HK-2 (cell line): ENCODE data around the gene MEIS2.
A peak's percentile ranks its signal among the peaks of the same experiment; 100 is the strongest.

Experiments used
- DNase-seq: peaks from one replicate; pipeline ENCODE4 v3.0.0-alpha.2; 2018; ENCODE audit not compliant: unreplicated experiment

Gene MEIS2

DNA sequence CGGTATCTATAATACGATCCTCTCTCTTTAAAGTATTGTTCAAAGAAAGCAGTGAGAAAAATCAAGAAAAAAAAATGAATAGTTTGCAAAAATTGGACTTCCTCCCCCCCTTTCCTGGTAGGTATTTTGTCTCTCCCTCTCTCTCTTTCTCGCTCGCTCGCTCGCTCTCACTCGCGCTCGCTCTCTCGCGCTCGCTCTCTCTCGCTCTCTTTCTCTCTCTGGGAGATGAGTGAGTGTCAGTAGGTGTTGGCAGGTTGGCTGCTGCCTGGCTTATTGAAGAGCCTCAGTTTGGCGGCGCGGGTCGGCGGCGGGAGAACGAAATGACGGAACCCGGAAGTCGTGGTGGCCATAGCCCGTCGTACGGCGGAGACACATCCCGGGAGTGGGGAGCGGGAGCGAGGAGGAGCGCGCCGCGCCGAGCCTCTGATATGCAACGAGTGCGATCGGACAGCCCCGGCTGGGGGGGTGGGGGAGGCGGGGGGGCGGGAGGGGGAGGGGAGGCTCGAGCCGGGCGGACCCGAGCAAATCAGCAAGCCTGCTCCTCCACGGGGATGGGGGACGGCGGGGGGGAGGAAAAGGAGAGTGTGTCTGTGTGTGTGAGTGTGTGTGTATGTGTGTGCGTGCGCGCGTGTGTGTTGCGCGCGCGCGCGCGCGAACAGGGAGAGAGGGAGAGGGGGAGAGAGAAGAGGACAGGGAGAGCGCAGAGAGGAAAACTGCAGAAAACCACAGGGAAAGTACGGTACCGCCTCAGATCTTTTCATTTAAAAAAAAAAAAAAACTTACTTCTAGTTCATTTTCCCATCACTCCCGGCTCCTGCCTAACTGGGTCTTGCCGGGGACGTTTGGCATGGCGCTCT is at the start of gene MEIS2:
MEIS2 (minus strand) TSS at position 441 of the 857 bp plus-strand sequence. CDS start 1,083 bp downstream, outside the sequence.
- peak; percentile 83 for DNase-seq

DNA sequence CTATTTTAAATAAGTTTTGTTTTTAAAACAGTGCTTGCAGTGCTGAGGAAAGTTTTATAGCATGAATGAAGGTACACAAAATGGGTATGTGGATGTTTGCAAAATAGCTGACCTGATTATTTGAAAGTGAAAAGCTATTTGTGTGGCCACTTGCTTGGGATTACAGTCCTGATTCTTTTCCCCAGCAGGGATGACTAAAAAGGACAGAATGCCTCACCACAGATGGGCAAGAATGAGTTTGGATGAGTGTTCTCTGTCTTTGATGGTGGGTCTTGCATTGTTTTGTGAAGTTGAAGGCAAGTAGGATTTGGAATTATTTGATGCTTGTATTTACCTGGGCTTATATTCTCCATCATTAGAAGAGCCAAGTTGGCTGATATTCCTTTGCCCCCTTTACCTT is 48.8 kb upstream of the MEIS2 start:
- DNase-seq = no peak

DNA sequence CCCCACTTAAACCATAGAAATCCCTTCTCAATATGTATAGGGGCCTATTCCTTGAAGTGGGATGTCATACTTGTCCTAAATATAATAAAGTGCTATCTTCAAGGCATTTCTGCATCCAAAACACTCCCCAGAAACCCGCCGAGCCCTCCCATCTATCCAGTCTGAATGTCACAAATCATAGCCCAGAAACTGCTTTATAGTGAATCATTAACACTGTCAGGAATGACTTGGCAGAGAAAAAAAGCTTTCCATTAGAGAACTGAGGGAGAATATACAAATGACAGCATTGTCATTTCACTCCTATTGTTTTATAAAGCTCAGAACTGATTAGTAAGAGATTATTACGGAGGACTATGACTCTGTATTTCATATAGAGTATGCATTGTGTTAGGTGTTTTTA is 48.4 kb upstream of the MEIS2 start:
- no peak for DNase-seq

DNA sequence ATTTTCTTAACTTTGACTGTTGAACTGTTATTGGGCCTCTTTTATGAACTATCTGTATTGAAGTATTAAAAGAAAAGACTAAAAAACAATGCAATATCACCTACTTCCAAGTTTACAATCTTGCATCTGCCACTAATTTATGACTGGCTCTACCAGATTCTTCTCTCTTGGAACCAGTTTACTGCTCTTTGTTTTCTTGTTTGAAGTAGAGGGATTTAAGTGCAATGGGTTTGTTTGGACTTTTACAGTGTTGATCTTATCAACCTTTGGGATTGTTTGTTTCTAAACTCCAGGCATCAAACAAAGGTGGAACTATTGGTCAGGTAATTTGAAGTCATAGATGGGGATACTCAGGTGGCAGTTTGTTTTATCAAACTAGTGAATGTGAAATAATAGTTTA is 43.0 kb upstream of the MEIS2 start:
- no peak for DNase-seq

DNA sequence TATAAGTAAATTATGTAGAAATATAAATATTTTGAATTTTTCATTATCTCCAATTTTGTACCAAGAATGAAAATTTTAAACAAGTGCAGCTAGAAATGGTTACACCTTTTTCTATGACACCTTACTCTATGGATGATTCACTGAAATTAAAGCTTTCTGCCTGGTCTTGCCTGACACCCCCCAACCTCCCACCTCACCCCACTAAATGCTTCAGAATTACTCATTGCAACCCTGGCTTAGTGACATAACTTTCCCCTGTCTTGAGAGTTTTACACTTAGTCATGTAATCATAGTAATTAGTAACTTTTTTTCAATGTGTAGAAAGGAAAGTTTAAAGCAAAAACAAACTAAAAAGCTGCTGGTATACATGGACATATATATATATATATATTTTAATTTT is 42.0 kb upstream of the MEIS2 start:
- peak; percentile 5 for DNase-seq

DNA sequence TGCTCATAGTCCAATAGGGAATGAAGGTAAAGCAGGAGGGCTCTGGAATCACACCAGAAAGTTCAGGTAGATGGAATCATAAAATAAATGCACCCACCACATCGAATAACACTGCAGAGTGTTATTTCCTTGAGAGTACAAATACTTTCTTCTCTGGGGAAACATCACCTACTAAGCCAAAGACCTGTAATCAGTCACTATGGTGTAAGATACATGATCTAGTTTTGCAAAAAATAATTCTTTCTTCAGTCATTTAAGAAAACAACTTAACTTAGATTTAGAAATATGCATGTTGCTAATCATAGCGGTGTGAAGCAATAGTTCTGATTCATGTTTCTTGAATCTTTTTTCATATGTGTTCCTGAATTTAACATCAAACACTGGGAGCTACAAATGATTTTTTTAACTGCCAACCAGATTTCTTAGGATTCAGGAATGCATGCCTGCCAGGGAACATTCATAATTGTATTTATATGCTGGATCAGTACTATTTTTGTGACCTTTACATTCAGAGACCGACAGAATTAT is 40.2 kb upstream of the MEIS2 start:
- DNase-seq = no peak

DNA sequence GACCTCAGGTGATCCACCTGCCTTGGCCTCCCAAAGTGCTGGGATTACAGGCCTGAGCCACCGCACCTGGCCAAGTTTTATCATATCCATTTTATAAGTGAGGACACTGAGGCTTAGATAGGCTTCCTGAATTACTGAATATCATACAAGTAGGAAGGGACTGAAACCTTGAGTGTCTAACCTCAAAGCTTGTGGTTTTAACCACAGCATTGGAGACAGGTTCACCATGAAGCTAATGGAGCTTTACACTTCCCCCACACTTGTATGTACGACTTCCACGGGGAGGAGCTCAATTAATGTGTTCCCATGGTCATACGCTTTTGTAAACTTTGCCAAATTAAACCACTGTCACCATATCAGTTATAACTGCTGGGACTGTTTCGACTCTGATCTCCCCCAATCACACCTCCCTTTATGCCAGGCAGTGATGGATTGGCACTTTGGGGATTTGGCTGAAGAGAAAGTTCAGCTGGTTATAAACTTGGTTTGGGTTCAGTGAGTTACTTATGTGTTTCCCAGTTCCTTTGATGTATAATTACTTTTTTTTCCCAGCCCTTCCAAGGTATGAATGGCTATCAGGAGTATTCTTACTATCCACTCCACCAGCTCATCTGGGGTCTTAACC is 38.4 kb upstream of the MEIS2 start:
- no peak for DNase-seq

DNA sequence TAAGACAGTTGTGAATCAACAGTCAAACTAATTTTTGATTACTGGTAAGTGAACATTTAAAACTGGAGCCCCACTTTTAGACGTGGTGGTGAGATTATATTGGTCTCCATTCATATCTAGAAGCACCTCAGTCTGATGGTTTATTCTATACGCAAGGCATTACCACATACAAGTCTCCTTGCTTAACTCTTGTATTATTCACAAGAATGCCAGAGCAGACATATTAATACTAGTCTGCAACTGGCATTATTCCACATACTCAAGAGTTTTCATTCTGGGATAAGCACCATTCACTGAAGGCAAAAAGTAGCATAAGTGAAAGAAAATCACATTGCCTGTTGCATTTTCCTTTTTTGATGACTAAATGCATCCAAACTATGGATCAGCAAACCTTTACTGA is 36.9 kb upstream of the MEIS2 start:
- no peak for DNase-seq

DNA sequence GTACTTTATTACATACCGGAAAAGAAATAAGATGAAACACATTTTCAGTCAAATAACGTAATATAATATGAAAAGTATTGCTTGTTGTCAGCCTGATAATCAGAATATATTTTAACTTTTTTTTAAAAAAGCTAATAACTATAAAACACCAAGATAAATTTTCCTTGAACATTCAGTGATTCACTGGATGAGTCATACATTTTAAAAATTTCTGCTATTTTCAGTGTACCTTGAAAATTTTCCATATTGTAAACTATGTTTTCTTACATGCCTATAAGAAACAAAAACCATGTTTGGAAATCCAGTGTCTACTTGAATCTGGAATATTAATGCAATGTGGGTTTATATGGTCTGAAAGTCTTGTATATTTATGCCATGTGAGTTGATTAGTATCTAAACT is 36.3 kb upstream of the MEIS2 start:
- DNase-seq = no peak

DNA sequence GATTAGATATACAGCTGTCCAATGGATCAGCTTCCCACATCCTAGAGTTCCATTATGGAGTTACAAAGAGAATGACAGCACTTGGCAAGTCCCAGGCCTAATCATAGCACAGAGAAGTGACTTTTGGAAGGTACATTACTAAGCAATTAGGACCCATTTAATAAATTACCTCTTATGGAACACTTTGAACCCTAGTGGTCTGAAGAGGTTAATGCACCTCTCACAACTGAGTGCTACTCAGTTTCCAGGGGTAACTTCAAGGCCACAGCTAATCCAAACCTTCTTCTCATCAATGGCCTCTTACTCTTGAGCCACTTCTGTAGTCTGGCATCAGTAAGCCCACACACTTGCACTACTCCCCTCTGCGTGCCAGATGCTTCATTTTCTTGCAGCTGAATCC is 34.9 kb upstream of the MEIS2 start:
- DNase-seq = no peak

DNA sequence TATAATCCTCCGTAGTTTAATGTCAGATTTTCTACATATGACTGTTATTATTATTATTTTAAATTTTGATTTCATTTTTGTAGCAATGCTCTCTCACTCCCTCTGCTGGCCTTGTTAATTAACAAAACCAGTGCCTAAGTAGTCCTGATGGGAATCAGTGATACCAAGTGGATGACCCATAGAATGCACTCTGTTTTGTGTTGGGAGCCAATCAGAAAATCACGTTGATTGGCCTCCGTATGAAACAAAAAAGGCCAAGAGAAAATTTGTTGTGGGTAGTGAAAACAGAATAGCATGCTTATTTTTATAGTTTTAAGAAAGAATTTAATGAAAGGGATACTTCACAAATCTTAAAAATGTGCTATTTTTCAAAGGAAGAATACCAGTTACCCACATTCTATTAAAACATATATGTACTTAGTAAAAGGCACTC is 34.4 kb upstream of the MEIS2 start:
- DNase-seq = no peak

DNA sequence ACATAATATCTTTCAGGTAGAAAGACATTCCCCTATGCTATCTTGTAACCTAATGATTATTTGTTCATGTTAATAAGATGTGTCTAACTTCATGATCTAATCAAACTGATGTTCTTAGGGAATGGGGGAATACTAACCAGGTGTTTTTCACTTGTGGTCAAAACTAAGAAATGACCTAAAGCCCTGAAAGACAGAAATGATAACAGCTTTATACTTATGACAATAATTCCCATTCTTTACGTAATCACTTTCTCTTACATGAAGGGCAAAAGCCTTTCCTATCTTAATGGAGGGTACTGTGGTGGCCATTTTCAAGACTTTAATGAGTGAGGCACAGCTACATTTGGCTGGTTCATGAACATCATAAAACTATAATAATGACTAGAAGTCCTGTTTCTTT is 33.9 kb upstream of the MEIS2 start:
- DNase-seq = no peak

DNA sequence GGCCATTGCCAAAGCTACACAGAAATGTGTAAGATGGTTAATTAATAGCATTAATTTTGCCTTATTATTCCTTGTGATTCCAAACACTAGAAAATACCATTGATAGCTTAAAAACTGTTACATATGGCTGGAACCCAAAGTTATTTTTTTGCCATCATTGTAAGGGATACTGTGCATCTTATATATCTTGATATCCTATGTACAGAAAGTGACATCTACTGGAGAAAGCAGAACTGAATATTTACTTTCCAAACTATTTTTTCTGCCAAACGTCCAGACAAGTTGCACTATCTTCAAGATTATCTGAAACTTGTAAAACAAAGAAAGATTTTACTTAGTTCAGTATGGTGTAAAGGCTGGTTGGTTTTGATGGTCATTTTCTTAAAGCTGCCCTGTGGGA is 33.3 kb upstream of the MEIS2 start:
- DNase-seq = no peak

DNA sequence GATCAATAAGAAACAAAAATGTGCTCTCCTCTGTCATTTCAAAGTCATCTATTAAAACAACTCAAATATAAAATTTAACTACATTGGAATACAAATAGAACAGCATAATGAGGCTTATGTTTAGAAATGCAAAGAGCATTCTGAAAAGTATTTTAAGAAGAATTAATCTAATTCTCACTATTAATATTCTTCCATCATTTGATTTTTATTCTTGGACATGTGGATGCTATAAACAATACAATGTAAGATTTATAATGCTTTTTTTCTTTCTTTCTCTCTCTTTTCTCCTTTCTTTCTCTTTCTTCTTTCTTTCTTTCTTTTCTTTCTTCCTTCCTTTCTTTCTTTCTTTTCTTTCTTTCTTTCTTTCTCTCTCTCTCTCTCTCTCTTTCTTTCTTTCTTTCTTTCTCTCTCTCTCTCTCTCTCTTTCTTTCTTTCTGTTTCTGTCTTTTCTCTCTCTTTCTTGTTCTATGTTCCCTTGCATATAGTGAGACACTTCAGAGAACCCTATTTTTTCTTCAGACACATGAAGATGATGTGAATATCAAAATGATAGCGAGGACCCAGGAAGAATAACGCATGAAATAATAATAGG is 32.6 kb upstream of the MEIS2 start:
- DNase-seq = no peak

DNA sequence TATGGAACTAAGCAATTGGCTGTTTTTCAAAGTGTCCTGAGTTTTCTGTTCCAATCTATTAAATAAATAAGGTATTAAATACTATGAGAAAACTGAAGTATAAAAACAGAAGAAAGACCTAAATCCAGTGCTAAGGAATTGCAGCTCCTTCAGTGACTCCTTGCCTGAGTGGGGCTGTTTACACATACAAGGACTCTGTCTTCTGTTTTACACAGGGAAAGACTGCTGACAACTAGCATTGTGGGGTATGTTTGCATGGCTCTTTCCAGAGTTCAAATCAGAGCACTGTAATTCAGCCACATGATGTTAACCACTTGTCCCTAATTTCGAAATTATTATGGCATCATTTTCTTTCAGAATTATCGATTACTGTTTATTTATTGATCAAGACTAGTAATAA is 31.3 kb upstream of the MEIS2 start:
- DNase-seq = no peak

DNA sequence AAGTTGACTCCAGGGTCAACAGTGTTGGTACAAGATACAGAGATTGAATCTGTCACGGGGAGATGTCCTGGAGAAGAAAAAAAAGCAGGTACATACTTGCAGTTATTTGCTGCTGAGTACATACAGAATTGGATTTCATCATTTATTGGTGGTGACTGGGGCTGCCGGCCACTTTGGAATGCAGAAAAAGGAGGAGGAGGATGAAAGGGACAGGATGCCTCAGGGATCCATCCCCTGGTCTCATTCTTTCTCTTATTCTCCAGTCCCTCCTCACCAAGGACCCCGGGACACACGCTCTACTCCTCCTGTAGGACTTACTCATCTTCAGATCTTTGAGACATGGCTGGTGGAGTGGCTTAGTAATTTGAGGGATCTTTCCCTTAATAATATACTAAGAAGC is 30.0 kb upstream of the MEIS2 start:
- no peak for DNase-seq

DNA sequence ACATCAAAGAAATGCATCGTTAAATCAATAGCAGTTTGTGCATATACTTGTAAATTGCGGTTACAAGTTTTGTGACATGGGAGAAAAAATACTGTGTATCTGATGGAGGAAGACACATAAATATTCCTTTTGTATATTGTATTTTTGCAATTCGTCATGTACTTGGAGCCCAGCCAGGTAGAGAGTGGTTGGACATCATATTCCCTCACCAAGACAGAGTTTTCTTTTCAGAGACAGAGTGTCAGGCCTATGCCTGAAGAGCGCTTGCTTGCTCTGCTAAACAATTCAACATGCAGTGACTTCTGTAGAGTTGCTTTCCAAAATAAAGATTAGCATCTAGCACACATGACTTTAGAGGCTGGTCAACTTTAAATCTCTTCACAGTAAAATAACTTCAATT is 24.8 kb upstream of the MEIS2 start:
- no peak for DNase-seq

DNA sequence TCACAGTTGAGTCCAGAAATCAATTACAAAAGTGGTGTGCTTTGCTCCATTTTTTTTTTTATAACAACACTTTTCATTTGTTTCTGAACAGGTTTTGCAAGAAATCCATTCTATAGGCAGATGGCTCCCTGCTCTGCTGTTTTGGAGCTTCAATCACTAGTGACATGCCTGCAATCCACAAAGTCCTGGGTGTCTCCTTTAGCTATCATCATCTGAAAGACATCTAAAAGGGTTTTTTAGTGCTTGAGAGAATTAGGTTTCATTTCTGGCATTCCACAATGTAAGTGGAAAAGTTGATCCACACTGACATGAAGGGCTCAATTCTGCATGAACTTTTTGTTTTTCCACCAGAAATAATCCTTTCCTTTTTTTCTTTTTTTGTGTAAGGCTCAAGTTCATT is 24.0 kb upstream of the MEIS2 start:
- DNase-seq = no peak

DNA sequence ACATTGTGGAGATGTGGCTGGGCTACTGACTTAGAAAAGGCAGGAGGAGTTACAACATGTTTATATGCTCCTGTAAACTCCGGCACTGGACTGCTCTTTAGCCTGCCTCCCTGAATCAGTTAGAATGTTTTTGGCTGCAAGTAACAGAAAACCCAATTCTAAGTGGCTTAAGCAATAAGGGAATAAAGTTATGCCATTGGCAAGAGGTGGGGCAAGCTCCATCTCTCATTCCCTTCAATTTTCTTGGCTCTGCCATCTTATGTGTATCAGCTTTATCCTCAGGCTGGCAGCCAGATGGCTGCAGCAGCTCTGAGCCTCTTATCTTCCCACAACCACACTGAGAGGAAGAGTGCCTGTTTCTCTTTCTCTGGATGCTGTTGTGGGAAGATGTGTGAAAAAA is 22.4 kb upstream of the MEIS2 start:
- DNase-seq = no peak

DNA sequence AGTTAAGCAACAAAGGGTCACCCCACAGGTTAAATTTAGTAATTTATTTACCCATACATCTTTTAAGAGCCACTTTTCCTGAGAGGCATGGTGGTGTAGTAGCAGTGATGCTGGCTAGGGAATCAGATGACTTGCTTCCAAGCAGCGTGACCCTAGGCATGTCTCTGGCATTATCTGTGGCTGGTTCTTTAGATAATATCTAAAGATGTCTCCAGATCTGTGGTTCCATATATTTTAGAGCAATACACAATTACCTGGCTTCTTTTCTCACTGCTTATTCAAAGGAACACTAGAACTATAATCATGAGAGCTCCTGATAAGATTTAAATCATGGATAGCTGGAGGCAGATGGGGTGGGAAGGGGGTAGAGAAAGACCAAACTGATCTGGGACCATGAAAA is 21.1 kb upstream of the MEIS2 start:
- DNase-seq = no peak

DNA sequence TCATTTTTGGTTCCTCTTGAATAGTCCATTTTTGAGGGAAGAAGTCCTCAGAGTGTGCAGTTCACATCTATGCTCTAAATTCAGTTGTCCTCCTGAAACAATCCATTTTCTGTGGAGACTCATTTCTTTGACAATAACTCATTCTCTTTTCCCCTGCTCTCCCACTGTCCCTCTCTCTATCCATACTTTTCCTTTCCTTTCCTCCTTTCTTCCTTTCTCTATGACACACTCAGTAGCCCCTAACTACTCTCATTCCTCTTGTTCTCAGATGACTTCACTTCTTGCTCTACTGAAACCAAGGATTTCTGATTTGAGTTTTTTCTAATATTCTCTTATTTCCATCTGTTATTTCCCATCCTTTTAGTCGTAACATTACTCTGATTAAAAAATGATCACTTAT is 16.7 kb upstream of the MEIS2 start:
- DNase-seq = no peak

DNA sequence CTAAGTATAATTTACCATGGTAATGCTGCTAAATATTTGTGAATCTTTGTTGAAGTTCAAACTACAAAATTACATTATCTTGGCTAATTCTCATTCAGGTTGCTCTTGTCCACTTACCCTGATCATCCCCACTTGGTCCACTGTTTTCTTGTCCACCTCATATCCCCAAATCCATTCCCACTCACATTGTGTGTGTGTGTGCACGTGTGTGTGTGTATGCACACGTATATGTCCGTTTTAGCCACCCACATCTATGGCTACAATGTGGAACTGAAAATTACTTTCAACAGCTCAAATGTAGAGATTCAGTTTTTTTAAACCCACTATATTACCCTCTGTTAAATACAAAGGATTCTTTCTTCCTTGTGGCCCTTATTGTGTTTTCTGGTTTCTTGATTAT is 15.2 kb upstream of the MEIS2 start:
- DNase-seq = no peak
